GM19438 (cell line): Measurements from ENCODE around the gene DKK2.

Source experiments
- ATAC-seq: cut with Tn5 transposase; IDR thresholded peaks from one replicate; pipeline ENCODE4 v1.9.1; 2021; ENCODE audit warnings: low read depth; ENCODE audit not compliant: unreplicated experiment

DKK2 gene

DNA sequence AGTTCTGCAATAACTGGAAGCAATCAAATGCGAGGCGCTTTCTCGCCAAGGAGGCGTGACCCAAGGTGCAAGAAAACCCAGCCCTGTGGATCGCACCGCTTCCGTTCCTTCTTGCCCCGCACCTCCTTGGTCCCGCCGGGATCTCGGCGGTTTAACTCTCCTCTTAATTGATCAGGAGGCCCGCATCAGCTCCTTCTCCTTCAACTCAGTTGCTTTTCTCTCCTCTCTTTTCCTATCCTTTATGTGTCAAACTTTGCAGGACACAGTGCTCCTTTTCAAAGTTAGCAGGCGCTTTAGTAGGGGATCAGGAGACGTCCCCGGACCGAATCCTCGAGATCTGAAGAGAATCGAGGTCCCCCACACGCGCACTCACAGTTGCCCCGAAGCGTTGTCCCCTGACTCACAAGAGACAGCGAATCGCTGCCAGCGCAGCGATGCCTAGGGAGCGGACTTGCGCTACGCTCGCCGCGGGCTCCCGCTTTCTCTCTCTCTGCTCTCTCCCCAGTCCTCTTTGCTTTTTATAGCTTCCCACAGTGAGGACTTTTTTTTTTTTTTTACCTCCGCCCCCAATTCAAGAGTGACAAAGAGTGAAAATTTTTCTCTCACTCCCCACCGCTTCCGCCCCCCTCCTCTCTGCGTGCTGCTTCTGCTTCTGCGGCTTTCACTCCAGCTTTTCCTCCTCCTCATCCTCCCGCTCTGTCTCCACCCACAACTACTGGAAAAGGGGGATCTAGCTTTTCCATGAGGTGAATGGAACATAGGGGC is at the start of gene DKK2:
TSS of gene DKK2 (minus strand) at position 495 of the 765 bp plus-strand sequence. CDS start 722 bp downstream, outside the sequence.
- no peak for ATAC-seq

DNA sequence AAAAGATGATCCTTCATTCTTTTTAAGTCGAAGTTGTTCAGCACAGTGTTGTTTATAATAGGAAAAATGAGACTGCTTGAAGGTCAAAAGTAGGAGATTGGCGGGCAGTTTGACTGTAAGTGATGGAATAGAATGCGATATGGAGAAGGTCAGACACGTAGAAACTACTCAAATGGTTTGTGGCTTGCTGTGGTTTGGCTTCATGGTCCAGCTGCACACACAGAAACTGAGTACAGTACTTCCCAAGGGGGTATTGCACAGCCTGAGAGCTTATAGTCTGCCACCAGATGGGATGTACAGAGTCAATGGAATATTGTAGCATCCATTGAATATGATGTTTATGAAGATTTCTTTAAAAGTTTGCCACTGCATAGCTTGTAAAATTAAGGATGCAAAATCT is 41.1 kb upstream of the DKK2 start:
- no peak for ATAC-seq

DNA sequence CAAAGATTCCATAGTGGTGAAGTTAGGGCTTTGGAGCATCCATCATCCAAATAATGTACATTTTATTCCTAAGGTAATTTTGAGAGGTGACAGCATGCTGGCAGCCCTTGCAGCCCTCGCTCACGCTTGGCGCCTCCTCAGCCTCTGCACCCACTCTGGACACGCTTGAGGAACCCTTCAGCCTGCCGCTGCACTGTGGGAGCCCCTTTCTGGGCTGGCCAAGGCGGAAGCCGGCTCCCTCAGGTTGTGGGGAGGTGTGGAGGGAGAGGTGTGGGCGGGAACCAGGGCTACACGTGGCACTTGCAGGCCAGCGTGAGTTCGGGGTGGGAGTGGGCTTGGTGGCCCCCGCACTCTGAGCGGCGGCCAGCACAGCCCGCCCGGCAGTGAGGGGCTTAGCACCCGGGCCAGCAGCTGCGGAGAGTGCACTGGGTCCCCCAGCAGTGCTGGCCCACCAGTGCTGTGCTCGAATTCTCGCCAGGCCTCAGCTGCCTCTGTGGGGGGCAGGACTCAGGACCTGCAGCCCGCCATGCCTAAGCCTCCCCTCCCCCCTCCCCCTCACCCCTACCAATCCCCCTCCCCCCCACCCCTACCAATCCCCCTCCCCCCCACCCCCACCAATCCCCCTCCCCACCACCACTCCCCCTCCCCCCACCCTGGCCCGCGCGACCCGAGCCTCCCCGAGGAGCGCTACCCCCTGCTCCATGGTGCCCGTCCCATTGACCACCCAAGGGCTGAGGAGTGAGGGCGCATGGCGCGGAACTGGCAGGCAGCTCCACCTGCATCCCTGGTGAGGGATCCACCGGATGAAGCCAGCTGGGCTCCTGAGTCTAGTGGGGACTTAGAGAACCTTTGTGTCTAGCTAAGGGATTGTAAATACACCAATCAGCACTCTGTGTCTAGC is 37.0 kb upstream of the DKK2 start:
- no peak for ATAC-seq

GRCh38 chr4:107071108-107071507 is 35.0 kb upstream of the DKK2 start:
- no peak for ATAC-seq

GRCh38 chr4:107069049-107069448 is 32.9 kb upstream of the DKK2 start:
- no peak for ATAC-seq

- no peak for ATAC-seq
Observed at GRCh38 chr4:107068116-107068515, 32.0 kb upstream of the DKK2 start.

DNA sequence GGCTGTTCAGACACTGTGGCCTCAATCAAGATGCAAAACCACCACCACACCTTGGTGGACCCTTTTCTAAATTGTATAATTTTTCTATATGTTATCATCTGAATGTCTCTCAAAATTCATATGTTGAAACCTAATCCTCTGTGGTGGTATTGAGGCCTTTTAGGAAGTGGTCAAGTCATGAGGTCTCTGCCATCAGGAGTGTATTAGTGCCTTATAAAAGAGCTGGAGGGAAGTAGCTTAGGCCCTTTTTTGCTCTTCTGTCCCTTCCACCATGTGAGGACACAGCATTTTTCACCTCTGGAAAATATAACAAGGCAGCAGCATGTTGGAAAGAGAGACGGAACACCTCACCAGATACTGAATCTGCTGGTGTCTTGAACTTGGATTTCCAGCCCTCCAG is 30.5 kb upstream of the DKK2 start:
- no peak for ATAC-seq

- no peak for ATAC-seq
Observed at GRCh38 chr4:107065201-107065600, 29.1 kb upstream of the DKK2 start.

DNA sequence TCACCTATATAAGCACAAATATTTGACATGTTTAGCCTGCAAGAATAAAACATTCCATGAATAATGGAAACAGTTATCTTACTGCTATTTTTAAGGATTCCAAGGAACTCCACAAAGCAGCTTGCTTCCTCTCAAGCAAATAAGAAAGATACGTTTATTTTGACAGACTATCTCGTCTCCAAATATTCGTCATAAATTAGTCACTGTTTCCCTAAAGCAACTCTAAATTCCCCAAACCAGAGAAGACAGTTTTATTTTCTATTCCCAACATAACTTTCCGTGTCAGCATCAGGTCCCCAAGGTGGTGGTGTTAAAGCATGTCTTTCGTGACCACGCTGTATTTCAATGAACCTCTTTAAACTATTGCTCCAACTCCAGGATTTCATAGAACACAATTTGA is 24.3 kb upstream of the DKK2 start:
- ATAC-seq, result no peak

GRCh38 chr4:107058828-107059227 is 22.7 kb upstream of the DKK2 start:
- no peak for ATAC-seq

DNA sequence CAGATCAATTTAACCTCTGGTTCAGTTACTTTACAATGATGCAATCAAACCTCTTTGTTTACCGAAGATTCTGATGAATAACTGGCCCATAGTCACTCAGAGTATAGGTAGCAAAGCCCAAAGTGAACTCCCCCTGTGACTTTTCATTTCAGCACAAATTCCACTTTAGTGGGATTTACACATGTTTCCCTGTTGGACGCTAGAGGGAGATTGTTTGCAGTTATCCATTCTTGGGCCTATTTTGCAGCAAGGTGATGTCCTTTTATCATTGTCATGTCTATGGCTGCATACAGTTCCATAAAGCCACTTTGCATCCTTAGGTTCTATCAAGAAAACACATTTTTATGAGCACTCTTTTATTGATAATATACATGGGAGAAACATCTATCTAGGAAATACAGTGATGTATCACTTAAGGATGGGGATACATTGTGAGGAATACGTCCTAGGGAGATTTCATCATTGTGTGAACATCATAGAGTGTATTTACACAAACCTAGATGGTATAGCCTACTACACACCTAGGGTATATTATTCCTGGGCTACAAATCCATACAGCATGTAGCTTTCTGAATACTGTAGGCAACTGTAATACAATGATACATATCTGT is 14.5 kb upstream of the DKK2 start:
- no peak for ATAC-seq

GRCh38 chr4:107046261-107046660 is 10.1 kb upstream of the DKK2 start:
- ATAC-seq, result no peak

- ATAC-seq, result no peak
Observed at GRCh38 chr4:107044170-107044569, 8.1 kb upstream of the DKK2 start.

GRCh38 chr4:107037199-107037584 is 1.1 kb upstream of the DKK2 start:
- no peak for ATAC-seq

DNA sequence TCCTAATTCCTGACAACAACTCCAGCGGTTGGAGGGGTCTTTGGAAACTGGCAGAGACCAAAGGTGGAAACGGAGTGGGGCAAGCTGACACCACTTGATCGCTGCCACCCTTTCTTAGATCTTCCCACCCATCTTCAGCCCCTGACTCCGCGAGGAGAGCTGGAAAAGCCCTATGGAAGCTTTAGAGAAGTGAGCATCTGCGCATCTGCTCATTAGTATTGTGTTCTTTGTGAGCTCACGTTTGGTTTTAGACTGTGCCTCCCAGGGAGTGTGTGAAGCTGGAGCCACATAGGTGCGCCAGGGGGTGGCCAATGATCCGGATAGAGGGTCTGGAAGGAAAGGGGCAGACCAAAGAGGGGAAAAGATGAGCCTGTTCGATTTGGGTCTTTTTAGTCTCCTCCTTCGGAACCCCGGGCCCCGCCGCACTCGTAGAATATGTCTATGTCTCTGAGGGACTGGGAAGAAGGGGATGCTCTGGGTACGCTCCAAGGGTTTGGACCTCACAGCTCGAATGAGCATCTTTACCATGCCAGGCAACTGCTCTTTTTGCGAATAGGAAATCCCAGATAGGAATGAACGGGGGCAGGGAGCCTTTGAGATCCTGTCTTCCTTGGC is 578 bp upstream of the DKK2 start:
- no peak for ATAC-seq

- ATAC-seq, result no peak
Observed at GRCh38 chr4:107034996-107035818, 906 bp downstream of the DKK2 start.

GRCh38 chr4:107034091-107034995 is 1.8 kb downstream of the DKK2 start:
- no peak for ATAC-seq

GRCh38 chr4:107027379-107027778 is 8.7 kb downstream of the DKK2 start:
- no peak for ATAC-seq

DNA sequence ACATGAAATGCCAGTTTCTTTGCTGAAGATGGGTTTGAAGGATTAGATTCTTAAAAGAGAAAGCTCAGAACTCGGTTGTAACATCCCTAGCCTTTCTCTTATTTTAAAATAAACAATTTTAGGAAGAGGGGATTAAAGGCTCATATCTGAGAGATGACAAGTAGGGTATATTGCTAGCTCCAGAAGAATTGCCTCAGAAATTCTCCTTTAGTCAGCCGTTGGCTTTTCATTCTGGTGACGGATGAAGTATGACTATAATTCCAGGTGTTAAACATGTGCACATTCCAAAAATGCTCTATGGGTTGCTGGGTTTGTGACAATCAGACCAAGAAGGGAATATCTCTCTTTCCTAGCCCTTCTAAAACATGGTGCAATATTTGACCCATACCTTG is 17.8 kb downstream of the DKK2 start:
- no peak for ATAC-seq
